Measurements from ENCODE around the gene TRIP13.
"Not testable (repeated sequence)": the region's sequence is repeated elsewhere in the genome, so short reads cannot be mapped to it uniquely, and the experiment has no call there.

The TRIP13 gene

GRCh38 chr5:892394-893136 is at the start of gene TRIP13, which contains the start of gene BRD9:
TSS of gene TRIP13 (plus strand) at chr5:892884. CDS start at chr5:892999, 115 bp downstream.
TSS of gene BRD9 (minus strand) at chr5:892801. CDS start at chr5:892657, 144 bp downstream.
- H3K27ac Mint-ChIP-seq: peak within 1 kb of the TSS; percentile 89
- peaks cover 17% of the 10 kb centered on the region for H3K4me1 Mint-ChIP-seq (ENCODE audit: low read depth)
- no peaks in the 10 kb centered on the region for H3K27me3 Mint-ChIP-seq
- peak within 1 kb of the TSS; percentile 90 for H3K4me3 Mint-ChIP-seq
- H3K9me3 Mint-ChIP-seq (ENCODE audit: low read depth): no peaks in the 10 kb centered on the region
- peaks cover 6% of the 10 kb centered on the region for H3K36me3 Mint-ChIP-seq

- H3K4me3 Mint-ChIP-seq; H3K4me1 Mint-ChIP-seq (ENCODE audit: low read depth); H3K27ac Mint-ChIP-seq; H3K9me3 Mint-ChIP-seq (ENCODE audit: low read depth); H3K36me3 Mint-ChIP-seq; H3K27me3 Mint-ChIP-seq: not testable (repeated sequence)
Measured at GRCh38 chr5:843371-843770, 49.3 kb upstream of the TRIP13 start.

GRCh38 chr5:843926-844325 is 48.8 kb upstream of the TRIP13 start:
- not testable (repeated sequence) for H3K9me3 Mint-ChIP-seq (ENCODE audit: low read depth); H3K27ac Mint-ChIP-seq; H3K27me3 Mint-ChIP-seq; H3K4me3 Mint-ChIP-seq; H3K4me1 Mint-ChIP-seq (ENCODE audit: low read depth); H3K36me3 Mint-ChIP-seq

GRCh38 chr5:844426-844825 is 48.3 kb upstream of the TRIP13 start:
- H3K4me3 Mint-ChIP-seq; H3K27ac Mint-ChIP-seq; H3K36me3 Mint-ChIP-seq; H3K4me1 Mint-ChIP-seq (ENCODE audit: low read depth); H3K27me3 Mint-ChIP-seq; H3K9me3 Mint-ChIP-seq (ENCODE audit: low read depth): not testable (repeated sequence)

GRCh38 chr5:845031-845675 is 47.5 kb upstream of the TRIP13 start:
- not testable (repeated sequence) for H3K27ac Mint-ChIP-seq; H3K36me3 Mint-ChIP-seq; H3K4me3 Mint-ChIP-seq; H3K4me1 Mint-ChIP-seq (ENCODE audit: low read depth); H3K9me3 Mint-ChIP-seq (ENCODE audit: low read depth); H3K27me3 Mint-ChIP-seq

- H3K27ac Mint-ChIP-seq; H3K4me3 Mint-ChIP-seq; H3K9me3 Mint-ChIP-seq (ENCODE audit: low read depth); H3K4me1 Mint-ChIP-seq (ENCODE audit: low read depth); H3K27me3 Mint-ChIP-seq; H3K36me3 Mint-ChIP-seq: not testable (repeated sequence)
Measured at GRCh38 chr5:845676-846601, 46.7 kb upstream of the TRIP13 start.

GRCh38 chr5:846602-847091 is 46.0 kb upstream of the TRIP13 start:
- H3K9me3 Mint-ChIP-seq (ENCODE audit: low read depth); H3K4me3 Mint-ChIP-seq; H3K27me3 Mint-ChIP-seq; H3K4me1 Mint-ChIP-seq (ENCODE audit: low read depth); H3K27ac Mint-ChIP-seq; H3K36me3 Mint-ChIP-seq: not testable (repeated sequence)

GRCh38 chr5:847212-847611 is 45.5 kb upstream of the TRIP13 start:
- H3K27me3 Mint-ChIP-seq; H3K27ac Mint-ChIP-seq; H3K4me1 Mint-ChIP-seq (ENCODE audit: low read depth); H3K36me3 Mint-ChIP-seq; H3K4me3 Mint-ChIP-seq; H3K9me3 Mint-ChIP-seq (ENCODE audit: low read depth): not testable (repeated sequence)

- H3K36me3 Mint-ChIP-seq; H3K4me3 Mint-ChIP-seq; H3K27me3 Mint-ChIP-seq; H3K4me1 Mint-ChIP-seq (ENCODE audit: low read depth); H3K27ac Mint-ChIP-seq; H3K9me3 Mint-ChIP-seq (ENCODE audit: low read depth): not testable (repeated sequence)
Measured at GRCh38 chr5:847736-848135, 44.9 kb upstream of the TRIP13 start.

GRCh38 chr5:848671-849111 is 44.0 kb upstream of the TRIP13 start:
- Mint-ChIP-seq H3K4me1 (ENCODE audit: low read depth) (no peaks in the 10 kb centered on the region), H3K4me3 (no peak overlapping the region), H3K27ac (no peak overlapping the region), H3K36me3 (peaks cover 3% of the 10 kb centered on the region), H3K9me3 (ENCODE audit: low read depth) (no peaks in the 10 kb centered on the region), H3K27me3 (peaks cover 3% of the 10 kb centered on the region)

- no peak overlapping the region for H3K4me3 Mint-ChIP-seq
- no peak overlapping the region for H3K27ac Mint-ChIP-seq
- H3K9me3 Mint-ChIP-seq (ENCODE audit: low read depth): no peaks in the 10 kb centered on the region
- peaks cover 3% of the 10 kb centered on the region for H3K27me3 Mint-ChIP-seq
- no peaks in the 10 kb centered on the region for H3K4me1 Mint-ChIP-seq (ENCODE audit: low read depth)
- peaks cover 3% of the 10 kb centered on the region for H3K36me3 Mint-ChIP-seq
Measured at GRCh38 chr5:849651-850301, 42.9 kb upstream of the TRIP13 start.

GRCh38 chr5:850511-851006 is 42.1 kb upstream of the TRIP13 start, which contains the start of gene ZDHHC11:
TSS of gene ZDHHC11 (minus strand) at chr5:850986. CDS start at chr5:850602, 384 bp downstream.
- H3K27ac Mint-ChIP-seq: no peak within 1 kb of the TSS
- H3K27me3 Mint-ChIP-seq: peaks cover 3% of the 10 kb centered on the region
- H3K4me1 Mint-ChIP-seq (ENCODE audit: low read depth): no peaks in the 10 kb centered on the region
- H3K4me3 Mint-ChIP-seq: no peak within 1 kb of the TSS
- H3K36me3 Mint-ChIP-seq: peaks cover 3% of the 10 kb centered on the region
- H3K9me3 Mint-ChIP-seq (ENCODE audit: low read depth): no peaks in the 10 kb centered on the region

- H3K36me3 Mint-ChIP-seq: peaks cover 3% of the 10 kb centered on the region
- no peaks in the 10 kb centered on the region for H3K4me1 Mint-ChIP-seq (ENCODE audit: low read depth)
- no peaks in the 10 kb centered on the region for H3K9me3 Mint-ChIP-seq (ENCODE audit: low read depth)
- H3K27ac Mint-ChIP-seq: no peak overlapping the region
- no peak overlapping the region for H3K4me3 Mint-ChIP-seq
- H3K27me3 Mint-ChIP-seq: peaks cover 3% of the 10 kb centered on the region
Measured at GRCh38 chr5:851076-851475, 41.6 kb upstream of the TRIP13 start.

- Mint-ChIP-seq H3K27ac (no peak overlapping the region), H3K4me1 (ENCODE audit: low read depth) (no peaks in the 10 kb centered on the region), H3K9me3 (ENCODE audit: low read depth) (no peaks in the 10 kb centered on the region)
Measured at GRCh38 chr5:851553-851952, 41.1 kb upstream of the TRIP13 start.

More at GRCh38 chr5:851553-851952, 41.1 kb upstream of the TRIP13 start:
- no peak overlapping the region for H3K4me3 Mint-ChIP-seq
- H3K36me3 Mint-ChIP-seq: peaks cover 1% of the 10 kb centered on the region
- peaks cover 3% of the 10 kb centered on the region for H3K27me3 Mint-ChIP-seq
